A549 (cell line): ENCODE data around the gene FGF5.

Source experiments
- CTCF ChIP-seq: fragments of >200 bp; sonication (Bioruptor Twin); formaldehyde crosslinking; IDR thresholded peaks from 3 replicates; pipeline ENCODE4 v1.5.1; 2016
- E2F6 ChIP-seq: IDR thresholded peaks from 2 replicates; pipeline ENCODE4 v1.6.1; 2012; ENCODE audit warnings: low read depth, borderline replicate concordance
- EP300 ChIP-seq, 2 experiments: fragments of >200 bp; sonication (Bioruptor Twin); formaldehyde crosslinking; IDR thresholded peaks; 2 replicates in 1 of 2; 3 replicates in 1 of 2; pipeline ENCODE4 v1.6.1; 2016 to 2017
- MAX ChIP-seq: IDR thresholded peaks from 2 replicates; pipeline ENCODE4 v1.6.1; 2012
- NPAS2 ChIP-seq: fragments of 250-450 bp; sonication (Bioruptor Pico); IDR thresholded peaks from 2 replicates; pipeline ENCODE4 v1.8.0; 2022; ENCODE audit warnings: mild to moderate bottlenecking, moderate library complexity, borderline replicate concordance
- POLR2A ChIP-seq: IDR thresholded peaks from 2 replicates; pipeline ENCODE4 v1.6.1; 2012; ENCODE audit warnings: mild to moderate bottlenecking, low read length
- RNF2 ChIP-seq: fragments of 200-600 bp; sonication (generic); IDR thresholded peaks from 2 replicates; pipeline ENCODE4 v1.6.1; 2016; ENCODE audit warnings: low read depth, mild to moderate bottlenecking, antibody characterized with exemption, moderate library complexity, borderline replicate concordance
- ZFP36 ChIP-seq: fragments of 450-650 bp; IDR thresholded peaks from 2 replicates; pipeline ENCODE4 v1.6.1; 2014; ENCODE audit warnings: borderline replicate concordance; ENCODE audit not compliant: partially characterized antibody

GRCh38 chr4:80266253-80266901, at the start of gene FGF5:
- TF ChIP-seq EP300 (IDR thresholded peaks at IDR 0.05) (no peak), E2F6 (no peak), CTCF (no peak), ZFP36 (no peak), POLR2A (no peak), RNF2 (no peak), MAX (no peak), NPAS2 (no peak)
